HepG2 (cell line): ENCODE results near the gene PDE3A. TPM values are rescaled to one million over a fixed set of nuclear protein-coding genes. Genes with fewer than 3 reads are reported as not detected.
A peak's percentile ranks its signal among the peaks of the same experiment; 100 is the strongest.

ENCODE experiments used
- ATAD3A ChIP-seq: sonication (generic); formaldehyde crosslinking; IDR thresholded peaks from 2 replicates; pipeline ENCODE4 v1.4.0; 2020; ENCODE audit warnings: missing genetic modification reagents
- ATF1 ChIP-seq: IDR thresholded peaks from 2 replicates; pipeline ENCODE4 v1.6.1; 2016; ENCODE audit warnings: mild to moderate bottlenecking, control low read depth
- CENPT ChIP-seq: sonication (generic); formaldehyde crosslinking; IDR thresholded peaks from 2 replicates; pipeline ENCODE4 v1.8.0; 2022; ENCODE audit warnings: low read depth, mild to moderate bottlenecking, moderate library complexity, missing genetic modification reagents
- JARID2 ChIP-seq: sonication (generic); formaldehyde crosslinking; IDR thresholded peaks from 2 replicates; pipeline ENCODE4 v1.8.1; 2023; ENCODE audit warnings: missing genetic modification reagents, inconsistent platforms; ENCODE audit not compliant: insufficient replicate concordance
- NFIB ChIP-seq: sonication (generic); formaldehyde crosslinking; IDR thresholded peaks from 2 replicates; pipeline ENCODE4 v1.9.0; 2021; ENCODE audit warnings: missing genetic modification reagents, mild to moderate bottlenecking, borderline replicate concordance
- PHB2 ChIP-seq: fragments of 450-650 bp; IDR thresholded peaks from 2 replicates; pipeline ENCODE4 v1.6.1; 2018; ENCODE audit not compliant: partially characterized antibody
- RBAK ChIP-seq: sonication (generic); formaldehyde crosslinking; IDR thresholded peaks from 2 replicates; pipeline ENCODE4 v1.5.1; 2020; ENCODE audit warnings: mild to moderate bottlenecking, missing genetic modification reagents
- RFX1 ChIP-seq: fragments of 450-650 bp; IDR thresholded peaks from 2 replicates; pipeline ENCODE4 v1.6.1; 2017
- SUZ12 ChIP-seq: fragments of 150-350 bp; IDR thresholded peaks from 2 replicates; pipeline ENCODE4 v1.6.1; 2014; ENCODE audit warnings: low read depth, low read length
- TBX3 ChIP-seq: fragments of 450-650 bp; IDR thresholded peaks from 2 replicates; pipeline ENCODE4 v1.6.1; 2017; ENCODE audit warnings: antibody characterized with exemption, mild to moderate bottlenecking, inconsistent platforms, borderline replicate concordance
- TFDP2 ChIP-seq: sonication (generic); formaldehyde crosslinking; IDR thresholded peaks from 2 replicates; pipeline ENCODE4 v1.4.0; 2020; ENCODE audit warnings: missing genetic modification reagents
- TRAFD1 ChIP-seq: sonication (generic); formaldehyde crosslinking; IDR thresholded peaks from 2 replicates; pipeline ENCODE4 v1.5.1; 2020; ENCODE audit warnings: missing genetic modification reagents, mild to moderate bottlenecking, borderline replicate concordance
- ZNF280D ChIP-seq: sonication (generic); formaldehyde crosslinking; IDR thresholded peaks from 2 replicates; pipeline ENCODE4 v1.5.1; 2020; ENCODE audit warnings: mild to moderate bottlenecking, missing genetic modification reagents
- ZNF337 ChIP-seq: sonication (generic); formaldehyde crosslinking; IDR thresholded peaks from 2 replicates; pipeline ENCODE4 v1.5.1; 2020; ENCODE audit warnings: missing genetic modification reagents, low read depth, mild to moderate bottlenecking, borderline replicate concordance
- ZNF850 ChIP-seq: sonication (generic); formaldehyde crosslinking; conservative IDR thresholded peaks from 2 replicates; pipeline ENCODE4 v1.9.0; 2021; ENCODE audit warnings: mild to moderate bottlenecking, missing genetic modification reagents
- polyA plus RNA-seq, 8 experiments: library from polyadenylated mRNA; depleted of rRNA in 3 of 8; stranded (reverse) in 7 of 8; unstranded in 1 of 8; fragments of >200 nt; fragmentation: Illumina TruSeq in 4 of 8; extraction: Trizol in 4 of 8; gene quantifications; 2 replicates each; pipeline versions ENCODE4 v1.2.1 to v1.2.3, GENCODE V29; 2011 to 2016; ENCODE audit warnings: low read depth in 4 of 8, missing spikeins in 1 of 8, mixed read lengths in 1 of 8; ENCODE audit not compliant: insufficient read depth in 1 of 8
- total RNA-seq, 5 experiments: library from RNA; depleted of rRNA; stranded (reverse); fragments of >200 nt; fragmentation: Illumina TruSeq; extraction: Trizol; gene quantifications; 2 replicates each; pipeline ENCODE4 v1.2.3, GENCODE V29; 2016; ENCODE audit warnings: low read depth in 1 of 5
- TF ChIP-seq, protein P1 (sequence below): sonication (generic); formaldehyde crosslinking; IDR thresholded peaks from 2 replicates; pipeline ENCODE4 v1.5.0; 2020; ENCODE audit warnings: missing genetic modification reagents
- TF ChIP-seq, protein P2 (sequence below): sonication (generic); formaldehyde crosslinking; IDR thresholded peaks from 2 replicates; pipeline ENCODE4 v1.4.0; 2020; ENCODE audit warnings: missing genetic modification reagents

The PDE3A gene
- total and polyA plus RNA-seq, 2 of the 13 experiments (the other 11 are each of a cell fraction or from before 2014, with no cell fraction given): 0.77 to 1.5 TPM

- TF ChIP-seq TRAFD1 (CRISPR knock-in tag) (no peak), PHB2 (no peak), NFIB (CRISPR knock-in tag) (no peak), RFX1 (no peak), SUZ12 (no peak), TBX3 (no peak), ATF1 (0 out of 2 replicates have a peak, but pooled peaks have one; percentile 12), ATAD3A (CRISPR knock-in tag) (no peak), RBAK (CRISPR knock-in tag) (no peak), ZNF337 (CRISPR knock-in tag) (no peak), ZNF850 (CRISPR knock-in tag) (no peak), ZNF280D (no peak), CENPT (CRISPR knock-in tag) (no peak), TFDP2 (CRISPR knock-in tag) (no peak; the same call in 1 of the 2 replicates), JARID2 (no peak)
- TF ChIP-seq, protein P1, sequence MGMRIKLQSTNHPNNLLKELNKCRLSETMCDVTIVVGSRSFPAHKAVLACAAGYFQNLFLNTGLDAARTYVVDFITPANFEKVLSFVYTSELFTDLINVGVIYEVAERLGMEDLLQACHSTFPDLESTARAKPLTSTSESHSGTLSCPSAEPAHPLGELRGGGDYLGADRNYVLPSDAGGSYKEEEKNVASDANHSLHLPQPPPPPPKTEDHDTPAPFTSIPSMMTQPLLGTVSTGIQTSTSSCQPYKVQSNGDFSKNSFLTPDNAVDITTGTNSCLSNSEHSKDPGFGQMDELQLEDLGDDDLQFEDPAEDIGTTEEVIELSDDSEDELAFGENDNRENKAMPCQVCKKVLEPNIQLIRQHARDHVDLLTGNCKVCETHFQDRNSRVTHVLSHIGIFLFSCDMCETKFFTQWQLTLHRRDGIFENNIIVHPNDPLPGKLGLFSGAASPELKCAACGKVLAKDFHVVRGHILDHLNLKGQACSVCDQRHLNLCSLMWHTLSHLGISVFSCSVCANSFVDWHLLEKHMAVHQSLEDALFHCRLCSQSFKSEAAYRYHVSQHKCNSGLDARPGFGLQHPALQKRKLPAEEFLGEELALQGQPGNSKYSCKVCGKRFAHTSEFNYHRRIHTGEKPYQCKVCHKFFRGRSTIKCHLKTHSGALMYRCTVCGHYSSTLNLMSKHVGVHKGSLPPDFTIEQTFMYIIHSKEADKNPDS: no peak
- TF ChIP-seq, protein P2, sequence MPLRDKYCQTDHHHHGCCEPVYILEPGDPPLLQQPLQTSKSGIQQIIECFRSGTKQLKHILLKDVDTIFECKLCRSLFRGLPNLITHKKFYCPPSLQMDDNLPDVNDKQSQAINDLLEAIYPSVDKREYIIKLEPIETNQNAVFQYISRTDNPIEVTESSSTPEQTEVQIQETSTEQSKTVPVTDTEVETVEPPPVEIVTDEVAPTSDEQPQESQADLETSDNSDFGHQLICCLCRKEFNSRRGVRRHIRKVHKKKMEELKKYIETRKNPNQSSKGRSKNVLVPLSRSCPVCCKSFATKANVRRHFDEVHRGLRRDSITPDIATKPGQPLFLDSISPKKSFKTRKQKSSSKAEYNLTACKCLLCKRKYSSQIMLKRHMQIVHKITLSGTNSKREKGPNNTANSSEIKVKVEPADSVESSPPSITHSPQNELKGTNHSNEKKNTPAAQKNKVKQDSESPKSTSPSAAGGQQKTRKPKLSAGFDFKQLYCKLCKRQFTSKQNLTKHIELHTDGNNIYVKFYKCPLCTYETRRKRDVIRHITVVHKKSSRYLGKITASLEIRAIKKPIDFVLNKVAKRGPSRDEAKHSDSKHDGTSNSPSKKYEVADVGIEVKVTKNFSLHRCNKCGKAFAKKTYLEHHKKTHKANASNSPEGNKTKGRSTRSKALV (CRISPR knock-in tag): peak; percentile 60; the same call in 1 of the 2 replicates
Observed at GRCh38 chr12:20629414-20630156, 261.2 kb downstream of the PDE3A start (continued).
